GM10248 (cell line): ENCODE data around the gene YES1.
"Not testable (repeated sequence)": the region's sequence is repeated elsewhere in the genome, so short reads cannot be mapped to it uniquely, and the experiment has no call there.

Source experiments
- CTCF ChIA-PET: fragments of 300-600 bp; sonication (Branson Sonifier 250); formaldehyde crosslinking; extraction: SDS; loops from one replicate; lab custom pipeline; 2021; ENCODE audit warnings: antibody characterized with exemption; lab: Yijun Ruan, JAX
- POLR2A ChIA-PET: fragments of 350-650 bp; sonication (Branson Sonifier 250); formaldehyde crosslinking; extraction: SDS; loops from one replicate; lab custom pipeline; 2020; ENCODE audit warnings: antibody characterized with exemption; lab: Yijun Ruan, JAX
- DNase-seq: peaks from one replicate; pipeline ENCODE4 v3.0.0; 2012; ENCODE audit errors: extremely low spot score
- CTCF ChIP-seq: IDR thresholded peaks from 2 replicates; pipeline ENCODE4 v1.5.1; 2012; ENCODE audit warnings: mild to moderate bottlenecking, low read depth; ENCODE audit errors: extremely low read depth, missing control alignments, control extremely low read depth

The YES1 gene

GRCh38 chr18:686339-687111 is 125.5 kb downstream of the YES1 start:
- no peak for DNase-seq
- CTCF ChIA-PET = interaction anchor here (1.1 to 1.7 kb wide), 4 partner anchors 24 to 152 kb away, joined by 3 to 6 read pairs (median 4); no protein-coding TSS in a partner anchor
- no peak for TF ChIP-seq CTCF
- POLR2A ChIA-PET = no interaction called here

GRCh38 chr18:685438-685837 is 126.6 kb downstream of the YES1 start:
- POLR2A ChIA-PET = no interaction called here
- TF ChIP-seq CTCF = no peak
- CTCF ChIA-PET = interaction anchor here (0.7 to 1.7 kb wide), 5 partner anchors 27 to 154 kb away, joined by 3 to 5 read pairs (median 3); partner anchors contain the start of gene ENOSF1

GRCh38 chr18:683531-683930 is 128.5 kb downstream of the YES1 start:
- TF ChIP-seq CTCF = no peak
- ChIA-PET CTCF (interaction anchor here (1.4 kb wide), 1 partner anchor 10 kb away, joined by 4 read pairs; no protein-coding TSS in a partner anchor), POLR2A (no interaction called here)
- DNase-seq = no peak

More at GRCh38 chr18:685438-685837, 126.6 kb downstream of the YES1 start:
- no peak for DNase-seq

GRCh38 chr18:682833-683232 is 129.2 kb downstream of the YES1 start:
- CTCF ChIA-PET = interaction anchor here (1.4 kb wide), 1 partner anchor 10 kb away, joined by 4 read pairs; no protein-coding TSS in a partner anchor
- no peak for DNase-seq
- POLR2A ChIA-PET = no interaction called here
- TF ChIP-seq CTCF = no peak

- DNase-seq, POLR2A ChIA-PET: not testable (repeated sequence)
- CTCF ChIA-PET = interaction anchor here (1.4 to 1.9 kb wide), 2 partner anchors 9 to 11 kb away, joined by 4 read pairs; no protein-coding TSS in a partner anchor
These were observed 129.6 kb downstream of the YES1 start for GRCh38 chr18:682416-682815.

DNA sequence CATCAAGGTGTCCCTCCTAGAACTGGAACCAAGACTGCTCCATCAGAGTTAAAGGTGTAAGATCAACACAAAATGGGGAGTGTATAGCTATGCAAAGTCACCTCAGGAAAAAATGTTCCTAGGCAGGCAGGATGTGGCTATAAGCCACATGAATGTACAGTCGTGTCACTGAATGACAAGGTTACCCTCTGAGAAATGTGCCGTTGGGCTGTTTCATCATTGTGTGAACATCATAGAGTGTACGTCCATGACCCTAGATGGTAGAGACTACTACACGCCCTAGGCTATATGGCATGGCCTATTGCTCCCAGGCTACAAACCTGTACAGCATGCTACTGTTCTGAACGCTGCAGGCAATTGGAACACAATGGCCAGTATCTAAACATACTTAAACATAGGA is 130.1 kb downstream of the YES1 start:
- no peak for TF ChIP-seq CTCF
- ChIA-PET CTCF (interaction anchor here (0.8 to 1.9 kb wide), 4 partner anchors 9 to 58 kb away, joined by 3 to 4 read pairs (median 4); partner anchors contain the start of gene ENOSF1), POLR2A (no interaction called here)
- no peak for DNase-seq

DNA sequence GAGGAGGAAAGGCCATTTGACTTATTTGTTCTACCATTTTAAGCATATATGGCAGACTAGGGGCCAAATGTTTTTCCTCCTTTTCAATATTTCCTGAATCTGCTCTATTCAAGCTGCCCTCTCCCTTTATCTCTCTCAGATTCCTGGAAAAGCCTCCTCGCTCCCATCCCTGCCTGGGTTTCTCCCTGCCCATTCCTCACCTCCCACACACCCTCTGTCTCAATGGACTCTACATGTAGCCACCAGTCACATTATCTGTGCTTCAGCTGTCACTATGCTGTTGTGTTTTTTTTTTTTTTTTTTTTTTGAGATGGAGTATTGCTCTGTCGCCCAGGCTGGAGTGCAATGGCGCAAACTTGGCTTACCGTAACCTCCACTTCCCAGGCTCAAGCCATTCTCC is 131.7 kb downstream of the YES1 start:
- ChIA-PET POLR2A (no interaction called here), CTCF (interaction anchor here (1.0 to 1.9 kb wide), 3 partner anchors 13 to 150 kb away, joined by 3 to 4 read pairs (median 3); no protein-coding TSS in a partner anchor)
- no peak for TF ChIP-seq CTCF
- DNase-seq = peak; percentile 4
